Activated B cell treated with CpG ODN at 0.5 μM for 24 hours (primary cell): ENCODE measurements around the gene FNBP1L. TPM values are rescaled to one million over a fixed set of nuclear protein-coding genes. Genes with fewer than 3 reads are reported as not detected.

Source experiments
- ATAC-seq: fragments of 200-7000 bp; cut with Tn5 transposase; one replicate; pipeline ENCODE4 v1.10.0; 2021; ENCODE audit warnings: low read depth, mild to moderate bottlenecking, moderate library complexity
- CTCF ChIA-PET: fragments of 350-600 bp; sonication (Branson Sonifier 250); formaldehyde crosslinking; loops from one replicate; lab custom pipeline; 2021; ENCODE audit warnings: antibody characterized with exemption; lab: Charles Lee
- POLR2A ChIA-PET: fragments of 350-600 bp; sonication (Branson Sonifier 250); formaldehyde crosslinking; loops from one replicate; lab custom pipeline; 2021; ENCODE audit warnings: antibody characterized with exemption; lab: Charles Lee
- DNase-seq: peaks from one replicate; pipeline ENCODE4 v3.0.0; 2022
- H3K27ac Mint-ChIP-seq: one replicate; pipeline ENCODE4 v1.8.0; 2020; ENCODE audit warnings: mixed read lengths
- H3K27me3 Mint-ChIP-seq: one replicate; pipeline ENCODE4 v1.8.0; 2021; ENCODE audit warnings: mixed read lengths
- H3K36me3 Mint-ChIP-seq: one replicate; pipeline ENCODE4 v1.8.0; 2021; ENCODE audit warnings: low read depth, mixed read lengths
- H3K4me1 Mint-ChIP-seq: one replicate; pipeline ENCODE4 v1.8.0; 2021; ENCODE audit warnings: mixed read lengths
- H3K4me3 Mint-ChIP-seq: one replicate; pipeline ENCODE4 v1.8.0; 2020; ENCODE audit warnings: mild to moderate bottlenecking, mixed read lengths
- H3K9me3 Mint-ChIP-seq: one replicate; pipeline ENCODE4 v1.8.0; 2020; ENCODE audit warnings: mixed read lengths
- CTCF ChIP-seq: fragments of 200-600 bp; IDR thresholded peaks from one replicate; pipeline ENCODE4 v1.8.0; 2022; ENCODE audit warnings: antibody characterized with exemption, mild to moderate bottlenecking
- intact Hi-C: fragments of 100-400 bp; cut with micrococcal nuclease; formaldehyde crosslinking; loops from one replicate; pipeline ENCODE4 v1.15.1; 2024
- total RNA-seq: library from RNA; stranded (reverse); gene quantifications from 2 replicates; pipeline ENCODE4 v1.2.3, GENCODE V29; 2022

The FNBP1L gene
- total RNA-seq, 1 donor from 2014 or later, result 3.3 TPM

DNA sequence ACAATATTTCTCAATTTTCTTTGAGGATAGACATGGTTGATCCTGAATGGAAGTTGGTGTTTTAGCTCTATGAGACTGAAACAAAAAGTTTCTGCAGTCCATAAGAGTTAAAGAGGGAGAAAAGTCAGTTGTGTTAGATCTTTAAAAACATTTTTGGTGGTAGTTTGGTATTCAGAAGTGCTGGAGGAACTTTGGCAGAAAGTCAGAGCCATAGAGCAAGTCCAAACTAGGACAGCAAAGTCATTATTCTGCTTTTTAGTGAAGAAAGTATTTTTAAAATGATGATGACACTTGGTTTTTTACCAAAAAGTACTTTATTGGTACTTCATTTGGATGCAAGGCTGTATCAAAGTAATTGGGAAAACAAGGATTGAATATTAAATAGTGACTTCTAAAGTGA is 41.8 kb downstream of the FNBP1L start:
- Mint-ChIP-seq H3K4me1 (peaks cover 7% of the 10 kb centered on the region), H3K9me3 (no peaks in the 10 kb centered on the region), H3K27me3 (no peaks in the 10 kb centered on the region), H3K36me3 (peaks cover 1% of the 10 kb centered on the region), H3K27ac (no peak overlapping the region), H3K4me3 (no peak overlapping the region)
- no peak for TF ChIP-seq CTCF
- ChIA-PET POLR2A (no interaction called here), CTCF (no interaction called here)
- intact Hi-C loops, result no loop called here
- no peak for DNase-seq
- no peak for ATAC-seq

GRCh38 chr1:93490357-93490756 is 42.4 kb downstream of the FNBP1L start:
- H3K4me3 Mint-ChIP-seq, result no peak overlapping the region
- CTCF ChIA-PET, result no interaction called here
- no peak overlapping the region for H3K27ac Mint-ChIP-seq
- peaks cover 9% of the 10 kb centered on the region for H3K4me1 Mint-ChIP-seq
- DNase-seq (no peak), ATAC-seq (no peak)
- POLR2A ChIA-PET, result no interaction called here
- no peaks in the 10 kb centered on the region for H3K9me3 Mint-ChIP-seq
- H3K36me3 Mint-ChIP-seq, result peaks cover 1% of the 10 kb centered on the region
- TF ChIP-seq CTCF, result no peak
- intact Hi-C loops, result no loop called here
- H3K27me3 Mint-ChIP-seq, result no peaks in the 10 kb centered on the region

DNA sequence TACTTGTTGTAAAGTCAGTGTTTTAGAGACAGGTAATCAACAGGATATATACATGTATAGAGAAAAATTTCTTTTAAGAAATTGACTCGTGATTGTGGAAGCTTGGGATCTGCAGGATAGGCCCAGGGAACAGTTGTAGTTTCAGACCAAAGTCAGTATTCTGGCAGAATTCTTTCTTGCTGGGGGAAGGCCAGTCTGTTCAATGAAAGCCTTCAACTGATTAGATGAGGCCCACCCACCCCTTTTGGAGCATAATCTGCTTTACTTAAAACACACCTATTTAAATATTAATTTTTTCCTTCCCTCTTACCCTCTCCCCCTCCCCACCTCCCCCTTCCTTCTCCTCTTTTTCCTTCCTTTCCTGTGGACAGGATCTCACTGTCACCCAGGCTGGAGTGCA is 48.0 kb downstream of the FNBP1L start:
- no peak overlapping the region for H3K4me3 Mint-ChIP-seq

GRCh38 chr1:93496520-93496919 is 48.6 kb downstream of the FNBP1L start:
- Mint-ChIP-seq H3K27ac (no peak overlapping the region), H3K9me3 (no peaks in the 10 kb centered on the region), H3K4me1 (peaks cover 5% of the 10 kb centered on the region), H3K36me3 (peaks cover 1% of the 10 kb centered on the region), H3K27me3 (no peaks in the 10 kb centered on the region), H3K4me3 (no peak overlapping the region)
- ATAC-seq (no peak), DNase-seq (no peak)
- ChIA-PET CTCF (no interaction called here), POLR2A (no interaction called here)
- TF ChIP-seq CTCF, result no peak
- intact Hi-C loops, result no loop called here

More for the DNA sequence above, 48.0 kb downstream of the FNBP1L start:
- H3K9me3 Mint-ChIP-seq, result no peaks in the 10 kb centered on the region
- ChIA-PET POLR2A (no interaction called here), CTCF (no interaction called here)
- peaks cover 1% of the 10 kb centered on the region for H3K36me3 Mint-ChIP-seq
- no peak for TF ChIP-seq CTCF
- DNase-seq (no peak), ATAC-seq (no peak)
- no peaks in the 10 kb centered on the region for H3K27me3 Mint-ChIP-seq
- intact Hi-C loops, result no loop called here
- peaks cover 5% of the 10 kb centered on the region for H3K4me1 Mint-ChIP-seq
- no peak overlapping the region for H3K27ac Mint-ChIP-seq

GRCh38 chr1:93499075-93499474 is 51.2 kb downstream of the FNBP1L start:
- DNase-seq (no peak), ATAC-seq (no peak)
- Mint-ChIP-seq H3K36me3 (no peaks in the 10 kb centered on the region), H3K9me3 (no peaks in the 10 kb centered on the region), H3K27ac (no peak overlapping the region), H3K4me1 (peaks cover 5% of the 10 kb centered on the region), H3K4me3 (no peak overlapping the region), H3K27me3 (no peaks in the 10 kb centered on the region)
- intact Hi-C loops, result no loop called here
- ChIA-PET CTCF (no interaction called here), POLR2A (no interaction called here)
- TF ChIP-seq CTCF, result no peak
